GM18870 (cell line): Measurements from ENCODE around the gene C1QL1.
"Not testable (repeated sequence)": the region's sequence is repeated elsewhere in the genome, so short reads cannot be mapped to it uniquely, and the experiment has no call there.

Source experiments
- ATAC-seq: cut with Tn5 transposase; IDR thresholded peaks from one replicate; pipeline ENCODE4 v1.9.1; 2021; ENCODE audit warnings: moderate library complexity; ENCODE audit not compliant: unreplicated experiment

The C1QL1 gene

DNA sequence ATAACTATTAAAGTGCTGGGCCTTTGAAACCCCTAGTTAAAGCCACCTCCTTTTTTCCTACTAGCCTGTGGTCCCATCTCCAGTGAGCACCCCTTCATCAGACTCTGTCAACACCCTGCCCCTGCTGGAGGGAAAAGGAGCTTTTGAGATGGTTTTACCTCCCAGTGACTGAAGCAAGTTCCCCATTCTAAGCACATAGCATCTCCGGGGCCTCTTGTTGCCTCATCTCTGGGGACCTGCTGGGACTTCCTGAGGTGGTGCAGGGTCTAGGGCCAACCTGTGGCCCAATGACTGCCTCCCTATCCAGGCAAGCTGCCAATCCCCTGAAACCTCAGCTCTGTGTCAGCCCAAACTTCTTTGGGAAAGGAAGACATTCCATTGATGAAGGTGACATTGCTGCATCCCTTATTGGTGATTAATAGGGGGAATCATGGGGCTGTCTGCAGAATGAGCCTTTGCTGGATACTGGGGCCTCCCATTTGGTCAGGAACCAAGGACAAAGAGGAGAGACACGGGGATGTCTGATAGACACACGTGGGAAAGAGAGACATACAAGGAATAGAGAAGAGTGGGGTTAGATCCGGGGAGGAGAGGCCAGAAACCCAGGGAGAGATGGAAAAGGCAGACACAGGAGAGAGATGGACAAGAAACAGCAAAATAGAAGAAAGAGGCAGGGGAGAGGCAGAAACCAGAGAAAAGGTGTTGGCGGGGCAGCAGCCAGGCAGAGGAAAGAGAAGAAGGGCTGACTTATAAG, 2.4 kb downstream of the C1QL1 start:
- no peak for ATAC-seq

DNA sequence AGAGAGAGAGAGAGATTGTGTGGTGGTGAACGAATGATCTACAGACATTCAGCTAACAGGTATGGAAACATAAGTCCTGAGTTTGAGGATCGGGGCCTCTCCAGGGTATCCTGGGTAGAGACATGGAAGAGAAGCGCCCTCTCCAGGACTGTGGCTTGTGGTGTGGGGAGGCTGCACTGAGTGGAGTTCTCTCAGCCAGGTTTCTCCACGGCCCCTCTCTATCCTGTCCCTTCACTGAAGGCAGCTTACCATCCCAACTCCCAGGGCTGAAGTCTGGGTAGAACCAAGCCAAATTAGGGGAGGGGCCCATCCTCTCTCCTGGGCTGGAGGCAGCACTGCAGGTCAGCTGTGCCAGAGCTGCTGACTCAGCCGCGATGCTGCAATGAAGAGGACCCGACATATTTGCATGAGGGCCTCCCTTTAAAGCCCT, 6.2 kb downstream of the C1QL1 start:
- no peak for ATAC-seq

DNA sequence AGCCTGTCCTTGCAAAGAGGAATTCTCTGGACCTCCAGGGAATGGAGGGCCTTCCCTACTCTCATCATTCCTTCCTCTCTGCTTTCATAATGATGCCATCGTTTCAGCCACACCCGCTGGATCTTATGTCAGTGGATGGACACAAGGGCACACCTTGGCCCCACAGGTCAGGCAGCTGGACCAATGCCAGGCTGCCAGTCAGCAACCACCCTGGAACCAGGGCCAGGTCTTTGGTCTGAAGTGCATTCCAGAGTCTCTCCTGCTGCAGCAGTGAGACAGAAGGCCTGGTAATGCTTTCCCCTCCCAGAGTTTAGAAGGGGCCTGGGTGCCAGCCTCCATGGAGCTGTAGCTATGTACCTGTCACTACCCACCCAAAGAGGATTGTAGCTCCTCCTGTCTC, 7.4 kb downstream of the C1QL1 start:
- no peak for ATAC-seq

- no peak for ATAC-seq
Measured at GRCh38 chr17:44959821-44960531, 8.1 kb downstream of the C1QL1 start.

DNA sequence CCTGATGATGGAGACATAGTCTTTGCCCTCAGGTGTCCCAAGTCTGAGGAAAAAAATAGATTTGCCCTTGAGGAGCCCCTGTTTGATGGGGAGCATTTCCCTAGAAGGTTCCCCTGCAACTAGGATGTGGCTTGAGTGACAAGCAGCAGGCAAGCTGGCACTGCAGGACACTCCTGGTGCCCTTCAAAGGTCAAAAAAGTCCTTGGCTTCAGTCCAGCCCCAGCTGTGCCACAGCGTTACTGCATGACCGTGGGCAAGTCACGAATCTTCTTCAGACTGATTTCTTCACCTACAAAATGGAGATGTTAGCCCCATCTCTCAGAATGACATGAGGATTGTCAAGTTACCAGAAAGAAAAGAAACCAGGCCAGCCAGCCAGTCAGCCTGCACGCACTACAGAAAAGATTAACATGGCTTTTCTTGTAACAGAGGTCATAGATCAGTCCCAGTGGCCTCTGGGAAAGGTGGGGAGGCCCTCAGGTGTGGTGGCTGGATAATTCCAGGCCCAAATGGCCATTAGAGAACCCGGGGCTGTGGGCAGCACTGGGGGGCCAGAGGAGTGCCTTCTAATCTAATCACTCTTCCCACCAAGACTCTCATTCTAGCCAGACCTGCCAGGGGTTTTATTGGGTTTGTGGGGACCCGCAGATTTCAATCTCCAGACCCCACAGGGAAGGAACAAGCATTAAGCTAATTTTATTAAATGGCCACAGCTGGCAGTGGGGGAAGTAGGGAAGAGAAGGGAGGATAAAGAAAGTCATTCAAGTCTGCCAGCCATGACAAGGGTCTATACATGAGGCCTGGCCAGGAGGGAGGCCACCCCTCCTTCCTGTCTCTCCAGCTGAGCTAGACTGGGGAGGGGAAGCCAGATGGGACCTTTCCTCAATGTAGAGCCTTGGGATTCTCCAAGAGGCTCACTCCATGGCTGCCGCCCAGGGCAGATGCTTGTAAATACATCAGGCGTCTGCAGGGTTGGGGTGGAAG, 10.8 kb downstream of the C1QL1 start:
- ATAC-seq, result no peak

- no peak for ATAC-seq
Measured at GRCh38 chr17:44955674-44956425, 12.3 kb downstream of the C1QL1 start.

GRCh38 chr17:44952946-44953475, 15.1 kb downstream of the C1QL1 start:
- ATAC-seq, result no peak

DNA sequence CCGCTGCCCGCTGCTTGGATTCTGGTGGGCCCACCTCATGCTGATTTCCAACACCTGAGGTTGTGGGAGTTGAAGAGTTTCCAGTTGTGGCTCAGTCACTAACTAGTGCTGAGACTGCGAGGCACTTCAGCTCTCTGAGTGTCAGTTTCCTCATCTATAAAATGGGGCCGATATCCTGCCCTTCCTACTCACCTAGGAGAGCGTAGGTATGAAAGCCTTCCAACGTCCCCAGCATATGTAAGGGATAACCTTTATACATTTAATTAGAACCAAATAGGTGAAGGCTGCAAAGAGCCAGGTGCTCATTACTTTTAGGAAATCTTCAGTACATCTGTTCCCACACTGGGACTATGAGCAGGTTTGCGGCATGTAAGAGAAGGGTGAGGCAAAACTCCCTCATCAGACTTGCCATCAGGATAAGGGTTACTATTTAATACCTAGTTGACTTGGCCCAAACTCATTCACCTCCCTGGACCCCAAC, 19.7 kb downstream of the C1QL1 start:
- ATAC-seq, result no peak

- ATAC-seq, result peak; percentile 82
Measured at GRCh38 chr17:44947461-44948314, 20.4 kb downstream of the C1QL1 start, which contains the start of gene KIF18B. TSS of gene KIF18B (minus strand) at chr17:44947773. CDS start at chr17:44936344, 11,429 bp downstream.

GRCh38 chr17:44945652-44946051, 22.5 kb downstream of the C1QL1 start:
- ATAC-seq, result not testable (repeated sequence)

DNA sequence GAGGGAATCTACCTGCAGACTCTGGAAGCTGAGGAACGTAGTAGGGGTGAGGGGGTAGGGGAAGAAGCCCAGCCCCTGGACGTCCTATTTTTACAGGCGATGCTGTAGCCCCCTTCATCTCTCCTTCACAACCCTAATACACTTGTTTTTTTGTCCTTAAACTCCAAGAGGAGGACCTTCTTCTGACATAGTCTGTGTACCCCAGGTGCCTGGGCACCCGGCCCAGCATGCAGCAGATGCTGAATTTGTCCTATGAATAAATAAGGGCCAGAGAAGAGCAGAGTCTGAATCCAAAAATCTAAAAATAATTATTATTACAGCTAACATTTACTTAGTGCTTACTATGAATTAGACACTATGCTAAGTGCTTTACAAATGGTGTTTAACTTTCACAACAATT, 25.6 kb downstream of the C1QL1 start:
- ATAC-seq, result no peak

GRCh38 chr17:44941712-44942331, 26.3 kb downstream of the C1QL1 start:
- no peak for ATAC-seq

DNA sequence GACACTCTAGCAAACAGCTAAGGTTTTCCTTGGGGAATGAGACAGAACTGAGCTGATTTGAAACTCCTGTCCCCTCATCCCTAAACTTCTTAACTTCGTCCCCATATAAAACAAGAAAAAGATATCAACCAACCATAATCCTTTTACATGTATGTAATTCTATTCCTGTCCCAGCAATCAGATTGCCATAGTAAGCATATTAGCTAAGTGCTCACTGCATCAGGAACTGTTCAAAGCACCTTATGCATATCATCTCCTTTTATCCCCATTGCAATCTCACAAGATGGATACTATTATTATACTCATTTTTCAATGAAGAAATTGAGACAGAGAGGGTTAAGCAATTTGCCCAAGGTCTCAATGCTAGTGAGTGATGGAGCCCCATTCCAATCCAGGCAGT, 27.3 kb downstream of the C1QL1 start:
- no peak for ATAC-seq

GRCh38 chr17:44940317-44940716, 27.8 kb downstream of the C1QL1 start:
- ATAC-seq, result no peak

DNA sequence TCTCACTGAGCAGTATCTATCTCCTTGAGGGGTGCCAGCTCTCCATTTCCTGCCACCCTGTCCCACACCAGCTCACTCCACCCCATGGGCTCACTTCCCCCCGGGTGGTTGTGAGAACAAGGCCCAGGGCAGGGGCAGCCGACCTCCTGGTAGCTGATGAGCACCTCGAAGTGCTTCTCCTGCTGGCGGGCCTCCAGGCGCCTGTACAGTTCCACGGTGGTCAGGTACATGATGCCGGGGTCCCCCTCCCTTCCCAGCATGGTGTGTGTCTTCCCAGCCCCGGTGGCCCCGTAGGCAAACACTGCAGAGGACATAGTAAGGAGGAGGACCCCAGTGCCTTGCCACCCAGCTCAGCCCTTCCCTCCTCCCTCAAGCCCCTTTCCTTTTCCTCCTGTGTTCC, 33.0 kb downstream of the C1QL1 start:
- no peak for ATAC-seq

DNA sequence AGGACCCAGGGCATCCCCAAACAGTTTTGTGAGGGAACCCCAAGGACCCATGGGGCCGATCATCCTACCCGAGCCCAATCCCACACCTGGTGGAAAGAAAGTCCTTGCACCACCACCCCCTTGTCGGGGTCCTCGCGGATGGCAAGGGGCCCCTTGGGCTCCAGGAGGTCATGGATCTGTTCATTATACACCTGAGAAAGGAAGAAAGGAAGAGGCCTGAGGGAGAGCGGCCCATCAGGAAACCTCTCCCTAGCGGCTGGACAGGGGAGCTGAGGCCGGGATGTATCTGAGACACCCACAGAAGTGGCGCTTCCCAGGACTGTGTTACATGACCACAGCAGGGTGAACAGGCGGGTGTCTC, 33.4 kb downstream of the C1QL1 start:
- no peak for ATAC-seq

DNA sequence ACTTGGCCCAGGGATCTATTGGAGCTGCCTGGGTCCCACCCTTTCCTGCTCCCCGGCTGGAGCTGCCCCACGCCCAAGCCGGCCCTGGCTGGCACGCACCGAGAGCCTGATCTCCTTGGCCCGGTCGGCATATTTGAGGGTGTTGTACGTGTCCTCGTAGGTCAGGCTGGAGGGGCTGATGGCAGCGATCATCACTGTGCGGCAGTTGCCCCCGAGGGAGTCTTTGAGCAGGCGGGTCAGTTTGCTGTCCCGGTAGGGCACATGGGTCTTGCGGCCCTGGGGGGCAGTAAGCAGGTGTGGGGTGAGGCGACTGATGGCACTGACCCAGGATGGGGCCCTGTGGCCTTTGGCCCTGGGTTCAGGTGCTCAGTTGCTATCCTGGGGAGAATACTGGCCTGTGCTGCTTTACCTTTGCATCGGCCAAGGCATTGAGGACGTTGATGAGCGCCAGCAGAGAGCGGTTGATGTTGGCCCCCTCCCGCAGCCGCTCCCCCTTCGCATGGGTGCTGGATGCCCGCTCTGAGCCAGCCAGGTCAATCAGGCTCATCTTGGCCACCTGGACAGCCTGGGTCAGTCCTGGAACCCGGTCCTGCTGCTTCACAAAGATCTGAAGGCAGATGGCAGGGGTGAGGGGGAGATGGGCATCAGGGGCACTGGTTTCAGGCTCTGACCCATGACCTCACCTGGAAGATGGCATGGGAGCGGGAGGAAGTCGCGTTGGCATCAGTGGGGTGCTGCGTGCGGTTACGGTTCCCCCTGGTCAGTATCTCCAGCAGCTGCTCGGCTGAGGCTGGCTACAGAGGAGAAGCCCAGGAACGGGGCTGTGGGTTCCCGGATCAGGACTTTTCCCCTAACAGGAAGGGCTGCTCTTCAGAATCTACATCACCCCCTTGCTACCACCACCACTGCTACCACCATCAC, 34.0 kb downstream of the C1QL1 start:
- no peak for ATAC-seq

DNA sequence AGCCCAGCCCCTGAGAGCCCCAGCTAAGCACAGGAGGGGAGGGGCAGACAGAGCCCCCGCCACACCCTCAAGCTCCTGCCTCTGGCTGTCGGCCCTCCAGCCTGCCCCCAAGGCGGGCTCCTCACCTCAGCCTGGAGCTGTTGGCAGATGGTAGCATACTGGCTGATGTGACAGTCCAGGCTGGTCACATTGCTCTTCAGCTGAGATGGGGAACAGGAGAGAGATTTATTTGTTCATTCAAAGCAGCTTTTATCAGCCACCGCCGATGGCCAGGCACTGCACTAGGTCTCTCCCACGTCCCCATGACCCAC, 35.4 kb downstream of the C1QL1 start:
- no peak for ATAC-seq
